Panc1 (cell line): ENCODE results near the gene ZBTB14. TPM values are rescaled to one million over a fixed set of nuclear protein-coding genes. Genes with fewer than 3 reads are reported as not detected.

Experiments
- ATAC-seq: fragments of 200-7000 bp; cut with Tn5 transposase; 2 replicates; pipeline ENCODE4 v1.9.1; 2020; ENCODE audit warnings: mild to moderate bottlenecking, moderate library complexity
- BruUV-seq: library from RNA; stranded (reverse); fragments of 400-500 nt; replicated peaks from 2 replicates; lab custom pipeline; 2021; lab: Mats Ljungman, UMichigan
- CTCF ChIA-PET: fragments of 300-600 bp; sonication (Branson Sonifier 250); formaldehyde crosslinking; loops from one replicate; lab custom pipeline; 2022; ENCODE audit warnings: antibody characterized with exemption; lab: Charles Lee
- POLR2A ChIA-PET: fragments of 300-600 bp; sonication (Branson Sonifier 250); formaldehyde crosslinking; loops from one replicate; lab custom pipeline; 2022; ENCODE audit warnings: antibody characterized with exemption; lab: Charles Lee
- DNase-seq: peaks from one replicate; pipeline ENCODE4 v3.0.0-alpha.2; 2010; ENCODE audit warnings: low read depth, low spot score
- H3K27ac ChIP-seq: 2 replicates; pipeline ENCODE4 v1.5.1; 2011; ENCODE audit warnings: mild to moderate bottlenecking, low read length, inconsistent platforms
- H3K27me3 ChIP-seq: fragments of 200-500 bp; sonication (Bioruptor generic); 2 replicates; pipeline ENCODE4 v1.6.0; 2014; ENCODE audit warnings: low read length, inconsistent platforms; ENCODE audit not compliant: control insufficient read depth, insufficient read depth
- H3K36me3 ChIP-seq: fragments of 200-500 bp; sonication (Bioruptor generic); 2 replicates; pipeline ENCODE4 v1.5.1; 2014; ENCODE audit warnings: inconsistent platforms, mild to moderate bottlenecking, low read length, moderate library complexity; ENCODE audit not compliant: control insufficient read depth, insufficient read depth
- H3K4me1 ChIP-seq: 2 replicates; pipeline ENCODE4 v1.5.1; 2011; ENCODE audit warnings: inconsistent platforms, mild to moderate bottlenecking, low read length, moderate library complexity; ENCODE audit not compliant: control insufficient read depth, insufficient read depth
- H3K4me3 ChIP-seq, 2 experiments: 2 replicates each; pipeline ENCODE4 v1.5.1; 2011 to 2012; ENCODE audit warnings: low read depth in 2 of 2, low read length in 2 of 2, mild to moderate bottlenecking in 2 of 2, inconsistent platforms in 1 of 2, moderate library complexity in 1 of 2
- H3K9me3 ChIP-seq: fragments of 200-500 bp; sonication (Bioruptor generic); 2 replicates; pipeline ENCODE4 v1.5.1; 2014; ENCODE audit warnings: low read depth, mild to moderate bottlenecking, inconsistent platforms, low read length, moderate library complexity; ENCODE audit not compliant: control insufficient read depth, insufficient read depth
- CTCF ChIP-seq: fragments of 450-650 bp; IDR thresholded peaks from 2 replicates; pipeline ENCODE4 v1.5.1; 2017; ENCODE audit warnings: mild to moderate bottlenecking
- POLR2AphosphoS5 ChIP-seq: IDR thresholded peaks from 2 replicates; pipeline ENCODE4 v1.6.1; 2012; ENCODE audit warnings: mild to moderate bottlenecking, low read depth, low read length, moderate library complexity
- REST ChIP-seq, 2 experiments: IDR thresholded peaks; 2 replicates each; pipeline ENCODE4 v1.6.1; 2011 to 2012; ENCODE audit warnings: low read depth in 2 of 2, control low read depth in 1 of 2, low read length in 1 of 2, mild to moderate bottlenecking in 1 of 2, moderate library complexity in 1 of 2; ENCODE audit not compliant: insufficient read depth in 1 of 2
- SIN3A ChIP-seq: IDR thresholded peaks from 2 replicates; pipeline ENCODE4 v1.6.1; 2012; ENCODE audit warnings: low read depth, mild to moderate bottlenecking, low read length, moderate library complexity, borderline replicate concordance; ENCODE audit not compliant: insufficient read depth
- TCF7L2 ChIP-seq: IDR thresholded peaks from 2 replicates; pipeline ENCODE4 v1.6.1; 2011; ENCODE audit warnings: mild to moderate bottlenecking, low read depth, low read length, inconsistent platforms
- in situ Hi-C: cut with HindIII; loops from 2 replicates; pipeline ENCODE4 v1.10.0; 2016; ENCODE audit warnings: low sequenced_read_pairs, low pct_unique_long_range_greater_than_20kb
- intact Hi-C: fragments of 100-400 bp; cut with micrococcal nuclease; formaldehyde crosslinking; loops from one replicate; pipeline ENCODE4 v1.10.0; 2022; ENCODE audit not compliant: unreplicated experiment
- total RNA-seq: library from RNA; stranded (reverse); gene quantifications from one replicate; pipeline ENCODE4 v1.2.1, GENCODE V29; 2021; ENCODE audit not compliant: unreplicated experiment

The ZBTB14 gene
- total RNA-seq, 1 experiment from 2014 or later = 12.6 TPM

- Histone ChIP-seq H3K9me3 (no peaks in the 10 kb centered on the region), H3K27me3 (peaks cover 8% of the 10 kb centered on the region), H3K4me1 (no peaks in the 10 kb centered on the region), H3K36me3 (no peaks in the 10 kb centered on the region), H3K4me3 (no peak overlapping the region), H3K27ac (no peak overlapping the region)
- no peak for ATAC-seq
- in situ Hi-C loops = no loop called here
- ChIA-PET CTCF (no interaction called here), POLR2A (no interaction called here)
- BruUV-seq = no TSS peak
- no peak for DNase-seq
- TF ChIP-seq CTCF (no peak), POLR2AphosphoS5 (no peak), TCF7L2 (no peak), REST (IDR thresholded peaks at IDR 0.05; ENCODE audit: insufficient read depth in 1 of 2, low read depth in 2 of 2, low read length in 1 of 2) (no peak), SIN3A (no peak)
- intact Hi-C loops = no loop called here
Observed at GRCh38 chr18:5303636-5304035, 8.1 kb upstream of the ZBTB14 start.

- POLR2A ChIA-PET = no interaction called here
- intact Hi-C loops (no loop called here), in situ Hi-C loops (no loop called here)
- no peak for DNase-seq
- Histone ChIP-seq H3K4me1 (no peaks in the 10 kb centered on the region), H3K27ac (no peak overlapping the region), H3K36me3 (no peaks in the 10 kb centered on the region), H3K27me3 (peaks cover 8% of the 10 kb centered on the region), H3K9me3 (no peaks in the 10 kb centered on the region), H3K4me3 (no peak overlapping the region)
- no peak for ATAC-seq
- TF ChIP-seq REST (IDR thresholded peaks at IDR 0.05; ENCODE audit: insufficient read depth in 1 of 2, low read depth in 2 of 2, low read length in 1 of 2) (no peak), CTCF (no peak), POLR2AphosphoS5 (no peak), TCF7L2 (no peak), SIN3A (no peak)
- CTCF ChIA-PET = no interaction called here
- BruUV-seq = no TSS peak
Observed at GRCh38 chr18:5302606-5303005, 7.1 kb upstream of the ZBTB14 start.
